Sigmoid colon (tissue), 7 donors: Measurements from ENCODE around the gene PANX1. TPM values are rescaled to one million over a fixed set of nuclear protein-coding genes. Genes with fewer than 3 reads are reported as not detected.
"Not testable (repeated sequence)": the region's sequence is repeated elsewhere in the genome, so short reads cannot be mapped to it uniquely, and the experiment has no call there.

Source experiments
- DNase-seq: peaks from one replicate; pipeline ENCODE4 v3.0.0-alpha.2; 2019
- H3K27ac ChIP-seq, 4 donors: fragments of 200-600 bp; sonication (generic); one replicate each; pipeline ENCODE4 v1.5.1; 2016 to 2019; ENCODE audit warnings: mild to moderate bottlenecking in 1 of 4
- H3K27me3 ChIP-seq, 3 donors: fragments of 200-600 bp; sonication (generic); one replicate each; pipeline ENCODE4 v1.5.1; 2019; ENCODE audit warnings: mild to moderate bottlenecking in 1 of 3
- H3K36me3 ChIP-seq, 4 donors: fragments of 200-600 bp; sonication (generic); one replicate each; pipeline ENCODE4 v1.5.1; 2016 to 2019
- H3K4me1 ChIP-seq, 4 donors: fragments of 200-600 bp; sonication (generic); one replicate each; pipeline ENCODE4 v1.5.1; 2017 to 2019
- H3K4me3 ChIP-seq, 4 donors: fragments of 200-600 bp; sonication (generic); one replicate each; pipeline ENCODE4 v1.5.1; 2017 to 2019; ENCODE audit warnings: mild to moderate bottlenecking in 2 of 4, moderate library complexity in 1 of 4
- H3K9me3 ChIP-seq, 4 donors: fragments of 200-600 bp in 3 of 4; sonication (generic) in 3 of 4; one replicate each; pipeline versions ENCODE4 v1.5.1 to v1.6.1; 2013 to 2019
- EP300 ChIP-seq, 4 donors: sonication (generic); formaldehyde crosslinking; IDR thresholded peaks; one replicate each; pipeline ENCODE4 v1.6.1; 2017; ENCODE audit warnings: antibody characterized with exemption in 4 of 4
- POLR2A ChIP-seq, 2 donors: fragments of 450-650 bp; IDR thresholded peaks; one replicate each; pipeline ENCODE4 v1.6.1; 2016; ENCODE audit warnings: antibody characterized with exemption in 2 of 2, mild to moderate bottlenecking in 2 of 2, moderate library complexity in 2 of 2
- POLR2AphosphoS5 ChIP-seq, 4 donors: sonication (generic); formaldehyde crosslinking; IDR thresholded peaks; one replicate each; pipeline ENCODE4 v1.6.1; 2017; ENCODE audit warnings: antibody characterized with exemption in 4 of 4
- WGBS, 2 donors: extraction: QIAGEN DNeasy Blood & Tissue Kit; methylation state at CpG; one replicate each; pipeline ENCODE4 v1.1.7; 2013; 5-methylcytosine and 5-hydroxymethylcytosine counted together
- intact Hi-C: fragments of 100-400 bp; cut with DNase I; formaldehyde crosslinking; loops from one replicate; pipeline ENCODE4 v1.15.1; 2023
- polyA plus RNA-seq, 3 donors: library from polyadenylated mRNA; stranded (reverse); fragments of 200-250 nt; gene quantifications; one replicate each; pipeline ENCODE4 v1.2.3, GENCODE V29; 2013
- total RNA-seq, 4 donors: library from RNA; depleted of rRNA; stranded (reverse); fragments of >200 nt; gene quantifications; one replicate each; pipeline ENCODE4 v1.1.0, GENCODE V29; 2016
- TF ChIP-seq, protein P1 (sequence below), 4 experiments: fragments of 450-650 bp in 3 of 4; fragments of 200-600 bp in 1 of 4; IDR thresholded peaks; one replicate each; pipeline ENCODE4 v1.5.1; 2016 to 2019; ENCODE audit warnings: antibody characterized with exemption in 4 of 4, mild to moderate bottlenecking in 3 of 4, moderate library complexity in 2 of 4
- donor health status: healthy with polysubstance abuse.
- donor health status: Bipolar disorder and iron deficiency.
- donor health status: healthy.

Gene PANX1
- total and polyA plus RNA-seq, 7 donors, result 1.2 to 35.7 (median 21.6) TPM

DNA sequence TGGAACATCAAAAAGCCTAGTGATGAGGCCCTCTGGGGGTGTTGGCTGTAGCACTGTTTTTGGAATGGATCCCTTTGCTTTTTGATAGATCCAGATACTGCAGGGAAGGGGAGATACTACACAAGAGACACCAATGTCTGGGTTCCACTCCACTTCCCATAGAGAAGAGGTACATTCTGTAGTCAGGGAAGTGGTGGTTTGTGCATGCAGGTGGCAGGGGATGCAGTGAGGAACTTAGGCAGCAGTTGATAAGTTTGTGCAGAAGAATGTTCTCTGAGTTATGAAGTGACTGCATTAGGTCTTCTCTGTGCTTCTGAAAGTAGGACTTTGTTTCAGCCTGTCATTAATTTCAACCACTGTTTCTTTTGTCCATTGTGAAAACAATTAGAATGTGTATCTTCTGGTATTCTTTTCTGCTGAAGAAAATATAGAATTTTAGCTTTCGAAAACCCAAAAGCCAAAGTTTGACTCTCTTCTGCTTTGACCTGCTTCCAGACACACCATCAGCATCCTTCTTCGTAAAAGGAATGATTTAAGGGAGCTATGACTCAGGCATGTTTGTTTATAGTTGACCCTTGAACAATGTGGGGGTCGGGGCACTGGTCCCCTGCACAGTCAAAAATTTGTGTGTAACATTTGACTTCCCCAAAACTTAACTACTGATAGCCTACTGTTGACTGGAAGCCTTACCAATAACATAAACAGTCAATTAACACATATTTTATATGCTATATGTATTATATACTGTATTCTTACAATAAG lies 25.6 kb downstream of the PANX1 start:
- Histone ChIP-seq H3K27me3 (no peaks in the 10 kb centered on the region), H3K4me3 (no peak overlapping the region), H3K36me3 (peaks cover 0 to 14% (median 0%) of the 10 kb centered on the region in 4 donors), H3K27ac (no peak overlapping the region), H3K4me1 (peaks cover 0 to 42% (median 36%) of the 10 kb centered on the region in 4 donors), H3K9me3 (no peaks in the 10 kb centered on the region)
- intact Hi-C loops, result no loop called here
- TF ChIP-seq POLR2A (IDR thresholded peaks at IDR 0.05) (no peak), EP300 (IDR thresholded peaks at IDR 0.05) (no peak), POLR2AphosphoS5 (IDR thresholded peaks at IDR 0.05) (no peak)
- TF ChIP-seq, protein P1, sequence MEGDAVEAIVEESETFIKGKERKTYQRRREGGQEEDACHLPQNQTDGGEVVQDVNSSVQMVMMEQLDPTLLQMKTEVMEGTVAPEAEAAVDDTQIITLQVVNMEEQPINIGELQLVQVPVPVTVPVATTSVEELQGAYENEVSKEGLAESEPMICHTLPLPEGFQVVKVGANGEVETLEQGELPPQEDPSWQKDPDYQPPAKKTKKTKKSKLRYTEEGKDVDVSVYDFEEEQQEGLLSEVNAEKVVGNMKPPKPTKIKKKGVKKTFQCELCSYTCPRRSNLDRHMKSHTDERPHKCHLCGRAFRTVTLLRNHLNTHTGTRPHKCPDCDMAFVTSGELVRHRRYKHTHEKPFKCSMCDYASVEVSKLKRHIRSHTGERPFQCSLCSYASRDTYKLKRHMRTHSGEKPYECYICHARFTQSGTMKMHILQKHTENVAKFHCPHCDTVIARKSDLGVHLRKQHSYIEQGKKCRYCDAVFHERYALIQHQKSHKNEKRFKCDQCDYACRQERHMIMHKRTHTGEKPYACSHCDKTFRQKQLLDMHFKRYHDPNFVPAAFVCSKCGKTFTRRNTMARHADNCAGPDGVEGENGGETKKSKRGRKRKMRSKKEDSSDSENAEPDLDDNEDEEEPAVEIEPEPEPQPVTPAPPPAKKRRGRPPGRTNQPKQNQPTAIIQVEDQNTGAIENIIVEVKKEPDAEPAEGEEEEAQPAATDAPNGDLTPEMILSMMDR (IDR thresholded peaks at IDR 0.05), result no peak
- WGBS, 2 donors, result 65 to 72% methylated on average over 3 of the region's 3 CpGs
- DNase-seq, result no peak

- H3K36me3 ChIP-seq, result peaks cover 0 to 14% (median 0%) of the 10 kb centered on the region in 4 donors
- DNase-seq, H3K9me3 ChIP-seq, intact Hi-C loops, H3K27me3 ChIP-seq, H3K4me3 ChIP-seq, H3K27ac ChIP-seq: not testable (repeated sequence)
- WGBS, 2 donors, result 91 to 97% methylated on average over 3 of the region's 3 CpGs
- H3K4me1 ChIP-seq, result peaks cover 0 to 12% (median 9%) of the 10 kb centered on the region in 4 donors
Observed at GRCh38 chr11:94157339-94157738, 28.7 kb downstream of the PANX1 start.

- H3K27ac ChIP-seq, result no peak overlapping the region
- intact Hi-C loops, result no loop called here
- peaks cover 0 to 7% (median 0%) of the 10 kb centered on the region in 4 donors for H3K9me3 ChIP-seq
- TF ChIP-seq POLR2A (IDR thresholded peaks at IDR 0.05) (no peak), EP300 (IDR thresholded peaks at IDR 0.05) (no peak), POLR2AphosphoS5 (IDR thresholded peaks at IDR 0.05) (no peak)
- TF ChIP-seq, protein P1 (IDR thresholded peaks at IDR 0.05), result no peak
- no peak for DNase-seq
- H3K36me3 ChIP-seq, result no peaks in the 10 kb centered on the region
- H3K4me3 ChIP-seq, result no peak overlapping the region
- WGBS, 2 donors, result 94 to 96% methylated on average over 1 of the region's 1 CpG
- H3K4me1 ChIP-seq, result peaks cover 0 to 7% (median under 1%) of the 10 kb centered on the region in 4 donors
- H3K27me3 ChIP-seq, result no peaks in the 10 kb centered on the region
Observed at GRCh38 chr11:94168882-94169281, 40.2 kb downstream of the PANX1 start.

DNA sequence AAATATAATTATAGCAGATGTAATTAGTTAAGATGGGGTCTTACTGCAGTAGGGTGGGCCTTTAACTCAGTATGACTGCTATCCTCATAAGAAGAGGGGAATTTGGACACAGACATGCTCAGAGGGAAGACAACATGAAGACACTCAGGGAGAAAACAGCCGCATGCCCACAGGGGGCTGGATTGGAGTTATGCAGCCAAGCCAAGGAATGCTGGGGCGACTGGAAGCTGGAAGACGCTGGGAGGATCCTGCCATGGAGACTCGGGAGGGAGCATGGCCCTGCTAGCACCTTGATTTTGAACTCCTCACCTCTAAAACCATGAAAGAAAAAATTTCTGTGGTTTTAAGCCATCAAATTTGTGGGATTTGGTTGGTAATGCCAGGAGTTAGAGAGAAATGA lies 40.9 kb downstream of the PANX1 start:
- Histone ChIP-seq H3K4me3 (no peak overlapping the region), H3K4me1 (peaks cover 0 to 8% (median 4%) of the 10 kb centered on the region in 4 donors), H3K27me3 (no peaks in the 10 kb centered on the region), H3K36me3 (no peaks in the 10 kb centered on the region), H3K27ac (no peak overlapping the region), H3K9me3 (peaks cover 0 to 7% (median 0%) of the 10 kb centered on the region in 4 donors)
- no peak for DNase-seq
- TF ChIP-seq, protein P1 (IDR thresholded peaks at IDR 0.05), result no peak
- no peak for TF ChIP-seq POLR2A (IDR thresholded peaks at IDR 0.05)
- no peak for TF ChIP-seq POLR2AphosphoS5 (IDR thresholded peaks at IDR 0.05)
- TF ChIP-seq EP300 (IDR thresholded peaks at IDR 0.05), result no peak
- intact Hi-C loops, result no loop called here
- 94% methylated on average over 4 of the region's 4 CpGs for WGBS, 2 donors

GRCh38 chr11:94169930-94170545 lies 41.4 kb downstream of the PANX1 start:
- H3K9me3 ChIP-seq, result peaks cover 0 to 7% (median 0%) of the 10 kb centered on the region in 4 donors
- no peak for DNase-seq
- intact Hi-C loops, result loop anchor here (5.0 to 10.0 kb wide), 2 partner anchors 43 to 325 kb away; partner anchors contain the start of genes ANKRD49, MRE11 and PANX1

More at GRCh38 chr11:94169930-94170545, 41.4 kb downstream of the PANX1 start:
- Histone ChIP-seq H3K36me3 (no peaks in the 10 kb centered on the region), H3K27me3 (no peaks in the 10 kb centered on the region), H3K27ac (no peak overlapping the region), H3K4me1 (peaks cover 0 to 12% (median 6%) of the 10 kb centered on the region in 4 donors), H3K4me3 (no peak overlapping the region)
- 89% methylated on average over 8 of the region's 8 CpGs for WGBS, 2 donors
- no peak for TF ChIP-seq POLR2A (IDR thresholded peaks at IDR 0.05)
- TF ChIP-seq, protein P1 (IDR thresholded peaks at IDR 0.05), result no peak
- no peak for TF ChIP-seq EP300 (IDR thresholded peaks at IDR 0.05)
- TF ChIP-seq POLR2AphosphoS5 (IDR thresholded peaks at IDR 0.05), result no peak
